ENCODE data around the gene LYRM1. TPM values are rescaled to one million over a fixed set of nuclear protein-coding genes. Genes with fewer than 3 reads are reported as not detected.
A peak's percentile ranks its signal among the peaks of the same experiment; 100 is the strongest.
"Not testable (repeated sequence)": the region's sequence is repeated elsewhere in the genome, so short reads cannot be mapped to it uniquely, and the experiment has no call there.

LYRM1 gene
- total RNA-seq, 3 donors from 2014 or later: 42.6 to 54.6 (median 50.9) TPM

GRCh38 chr16:20928774-20929411 is 28.3 kb downstream of the LYRM1 start:
- H3K27me3 ChIP-seq: no peaks in the 10 kb centered on the region
- no peaks in the 10 kb centered on the region for H3K4me1 ChIP-seq
- TF ChIP-seq POLR2AphosphoS5 (IDR thresholded peaks at IDR 0.05): no peak
- intact Hi-C loops (cut with DNase I; ENCODE audit: low total_unique reads): no loop called here
- no peaks in the 10 kb centered on the region for H3K9me3 ChIP-seq
- DNase-seq (ENCODE audit: low spot score in 2 of 2): no peak
- H3K4me3 ChIP-seq: no peak overlapping the region
- H3K27ac ChIP-seq: no peak overlapping the region
- no peaks in the 10 kb centered on the region for H3K36me3 ChIP-seq

GRCh38 chr16:20929676-20930364 is 29.2 kb downstream of the LYRM1 start:
- H3K9me3 ChIP-seq; intact Hi-C loops (cut with DNase I; ENCODE audit: low total_unique reads): not testable (repeated sequence)
- peak overlapping the region in 1 of 2 donors; percentile 56 for H3K27ac ChIP-seq

GRCh38 chr16:20930365-20930690 is 29.8 kb downstream of the LYRM1 start:
- H3K27ac ChIP-seq: peak overlapping the region in 1 of 2 donors; percentile 56
- DNase-seq (ENCODE audit: low spot score in 2 of 2): no peak
- no peak overlapping the region for H3K4me3 ChIP-seq
- no peaks in the 10 kb centered on the region for H3K9me3 ChIP-seq
- H3K4me1 ChIP-seq: no peaks in the 10 kb centered on the region
- intact Hi-C loops (cut with DNase I; ENCODE audit: low total_unique reads): no loop called here
- H3K27me3 ChIP-seq: no peaks in the 10 kb centered on the region
- no peaks in the 10 kb centered on the region for H3K36me3 ChIP-seq
- no peak for TF ChIP-seq POLR2A (IDR thresholded peaks at IDR 0.05)
- no peak for TF ChIP-seq CTCF (IDR thresholded peaks at IDR 0.05)
- no peak for TF ChIP-seq POLR2AphosphoS5 (IDR thresholded peaks at IDR 0.05)

More at GRCh38 chr16:20929676-20930364, 29.2 kb downstream of the LYRM1 start:
- DNase-seq (ENCODE audit: low spot score in 2 of 2); H3K4me3 ChIP-seq; H3K4me1 ChIP-seq; H3K27me3 ChIP-seq; H3K36me3 ChIP-seq: not testable (repeated sequence)
- peak in 1 of 3 donors; percentile 26 for TF ChIP-seq POLR2AphosphoS5 (IDR thresholded peaks at IDR 0.05)

GRCh38 chr16:20931066-20931600 is 30.6 kb downstream of the LYRM1 start:
- Histone ChIP-seq H3K36me3 (no peaks in the 10 kb centered on the region), H3K27ac (no peak overlapping the region), H3K4me1 (no peaks in the 10 kb centered on the region), H3K27me3 (no peaks in the 10 kb centered on the region), H3K4me3 (no peak overlapping the region), H3K9me3 (no peaks in the 10 kb centered on the region)
- intact Hi-C loops (cut with DNase I; ENCODE audit: low total_unique reads): no loop called here
- no peak for DNase-seq (ENCODE audit: low spot score in 2 of 2)
- no peak for TF ChIP-seq CTCF (IDR thresholded peaks at IDR 0.05)
- TF ChIP-seq POLR2AphosphoS5 (IDR thresholded peaks at IDR 0.05): no peak
- no peak for TF ChIP-seq POLR2A (IDR thresholded peaks at IDR 0.05)

GRCh38 chr16:20933589-20933988 is 33.0 kb downstream of the LYRM1 start:
- Histone ChIP-seq H3K9me3 (no peaks in the 10 kb centered on the region), H3K4me3 (no peak overlapping the region), H3K27me3 (no peaks in the 10 kb centered on the region), H3K27ac (no peak overlapping the region), H3K4me1 (no peaks in the 10 kb centered on the region), H3K36me3 (no peaks in the 10 kb centered on the region)
- DNase-seq (ENCODE audit: low spot score in 2 of 2): no peak
- intact Hi-C loops (cut with DNase I; ENCODE audit: low total_unique reads): no loop called here
- TF ChIP-seq CTCF (IDR thresholded peaks at IDR 0.05) (no peak), POLR2AphosphoS5 (IDR thresholded peaks at IDR 0.05) (no peak), POLR2A (IDR thresholded peaks at IDR 0.05) (no peak)

- H3K4me3 ChIP-seq: no peak overlapping the region
- no peaks in the 10 kb centered on the region for H3K9me3 ChIP-seq
- H3K36me3 ChIP-seq: no peaks in the 10 kb centered on the region
- no peaks in the 10 kb centered on the region for H3K27me3 ChIP-seq
- H3K27ac ChIP-seq: no peak overlapping the region
- intact Hi-C loops (cut with DNase I; ENCODE audit: low total_unique reads): no loop called here
- H3K4me1 ChIP-seq: no peaks in the 10 kb centered on the region
- TF ChIP-seq POLR2A (IDR thresholded peaks at IDR 0.05) (no peak), POLR2AphosphoS5 (IDR thresholded peaks at IDR 0.05) (no peak), CTCF (IDR thresholded peaks at IDR 0.05) (no peak)
- DNase-seq (ENCODE audit: low spot score in 2 of 2): no peak
Observed at GRCh38 chr16:20937736-20938135, 37.2 kb downstream of the LYRM1 start.

Measured in breast epithelium (tissue), 4 donors.